NOMO-1 treated with dmso at 0.1 percent for 144 hours (cell line): ENCODE measurements around the gene RAPH1.
"Not testable (repeated sequence)": the region's sequence is repeated elsewhere in the genome, so short reads cannot be mapped to it uniquely, and the experiment has no call there.

Source experiments
- DNase-seq: peaks from one replicate; lab custom pipeline; 2025; ENCODE audit not compliant: unreplicated experiment; lab: John Stamatoyannopoulos, UW

RAPH1 gene

GRCh38 chr2:203549406-203549805 lies 14.3 kb upstream of the RAPH1 start:
- no peak for DNase-seq

- no peak for DNase-seq
These were observed 13.8 kb upstream of the RAPH1 start for GRCh38 chr2:203548887-203549286.

- DNase-seq = no peak
These were observed 12.3 kb upstream of the RAPH1 start for GRCh38 chr2:203547356-203547755.

GRCh38 chr2:203544402-203544801 lies 9.3 kb upstream of the RAPH1 start:
- no peak for DNase-seq

GRCh38 chr2:203543898-203544328 lies 8.8 kb upstream of the RAPH1 start:
- DNase-seq = no peak

- not testable (repeated sequence) for DNase-seq
These were observed 5.5 kb upstream of the RAPH1 start for GRCh38 chr2:203540598-203540997.

- not testable (repeated sequence) for DNase-seq
These were observed 3.1 kb upstream of the RAPH1 start for GRCh38 chr2:203538237-203538636.

GRCh38 chr2:203536586-203536951 lies 1.5 kb upstream of the RAPH1 start:
- not testable (repeated sequence) for DNase-seq

GRCh38 chr2:203535784-203536585 lies 884 bp upstream of the RAPH1 start:
- DNase-seq = no peak

- DNase-seq = no peak
These were observed 452 bp downstream of the RAPH1 start for GRCh38 chr2:203534621-203535077.

GRCh38 chr2:203533676-203534591 lies 1.2 kb downstream of the RAPH1 start:
- DNase-seq = no peak

GRCh38 chr2:203532957-203533658 lies 2.0 kb downstream of the RAPH1 start:
- no peak for DNase-seq

GRCh38 chr2:203527719-203528118 lies 7.4 kb downstream of the RAPH1 start:
- no peak for DNase-seq

- not testable (repeated sequence) for DNase-seq
These were observed 21.8 kb downstream of the RAPH1 start for GRCh38 chr2:203513268-203513667.

- DNase-seq = no peak
These were observed 24.2 kb downstream of the RAPH1 start for GRCh38 chr2:203510941-203511305.

GRCh38 chr2:203510256-203510940 lies 24.7 kb downstream of the RAPH1 start:
- DNase-seq = no peak

- DNase-seq = not testable (repeated sequence)
These were observed 31.6 kb downstream of the RAPH1 start for GRCh38 chr2:203503460-203503859.

- DNase-seq = no peak
These were observed 33.2 kb downstream of the RAPH1 start for GRCh38 chr2:203501873-203502272.

- peak; percentile 72 for DNase-seq
These were observed 34.1 kb downstream of the RAPH1 start for GRCh38 chr2:203500951-203501350.

- DNase-seq = no peak
These were observed 34.8 kb downstream of the RAPH1 start for GRCh38 chr2:203500297-203500696.

- DNase-seq = no peak
These were observed 36.9 kb downstream of the RAPH1 start for GRCh38 chr2:203498161-203498560.
